Fibroblast of mammary gland (primary cell): Measurements from ENCODE around the gene AQP11.
A peak's percentile ranks its signal among the peaks of the same experiment; 100 is the strongest.
"Not testable (repeated sequence)": the region's sequence is repeated elsewhere in the genome, so short reads cannot be mapped to it uniquely, and the experiment has no call there.

ENCODE experiments used
- DNase-seq: peaks from one replicate; pipeline ENCODE4 v3.0.0-alpha.2; 2010; ENCODE audit warnings: low read depth
- H3K4me3 ChIP-seq: 2 replicates; pipeline ENCODE4 v1.5.1; 2011; ENCODE audit warnings: low read depth, mild to moderate bottlenecking, low read length, moderate library complexity; ENCODE audit not compliant: control insufficient read depth
- TF ChIP-seq, protein P1 (sequence below): conservative IDR thresholded peaks from 2 replicates; pipeline ENCODE4 v1.5.1; 2011; ENCODE audit warnings: low read depth, low read length, inconsistent platforms; ENCODE audit not compliant: control insufficient read depth, insufficient read depth

The AQP11 gene

GRCh38 chr11:77589521-77590193 is at the start of gene AQP11:
AQP11 (plus strand) TSS chr11:77589953; CDS start chr11:77589993, 40 bp downstream.
- peak; percentile 72 for DNase-seq
- TF ChIP-seq, protein P1, sequence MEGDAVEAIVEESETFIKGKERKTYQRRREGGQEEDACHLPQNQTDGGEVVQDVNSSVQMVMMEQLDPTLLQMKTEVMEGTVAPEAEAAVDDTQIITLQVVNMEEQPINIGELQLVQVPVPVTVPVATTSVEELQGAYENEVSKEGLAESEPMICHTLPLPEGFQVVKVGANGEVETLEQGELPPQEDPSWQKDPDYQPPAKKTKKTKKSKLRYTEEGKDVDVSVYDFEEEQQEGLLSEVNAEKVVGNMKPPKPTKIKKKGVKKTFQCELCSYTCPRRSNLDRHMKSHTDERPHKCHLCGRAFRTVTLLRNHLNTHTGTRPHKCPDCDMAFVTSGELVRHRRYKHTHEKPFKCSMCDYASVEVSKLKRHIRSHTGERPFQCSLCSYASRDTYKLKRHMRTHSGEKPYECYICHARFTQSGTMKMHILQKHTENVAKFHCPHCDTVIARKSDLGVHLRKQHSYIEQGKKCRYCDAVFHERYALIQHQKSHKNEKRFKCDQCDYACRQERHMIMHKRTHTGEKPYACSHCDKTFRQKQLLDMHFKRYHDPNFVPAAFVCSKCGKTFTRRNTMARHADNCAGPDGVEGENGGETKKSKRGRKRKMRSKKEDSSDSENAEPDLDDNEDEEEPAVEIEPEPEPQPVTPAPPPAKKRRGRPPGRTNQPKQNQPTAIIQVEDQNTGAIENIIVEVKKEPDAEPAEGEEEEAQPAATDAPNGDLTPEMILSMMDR = no peak
- peak within 1 kb of the TSS; percentile 58 for H3K4me3 ChIP-seq

GRCh38 chr11:77542296-77542695 is 47.5 kb upstream of the AQP11 start:
- no peak overlapping the region for H3K4me3 ChIP-seq
- TF ChIP-seq, protein P1 = no peak
- DNase-seq = peak; percentile 69

DNA sequence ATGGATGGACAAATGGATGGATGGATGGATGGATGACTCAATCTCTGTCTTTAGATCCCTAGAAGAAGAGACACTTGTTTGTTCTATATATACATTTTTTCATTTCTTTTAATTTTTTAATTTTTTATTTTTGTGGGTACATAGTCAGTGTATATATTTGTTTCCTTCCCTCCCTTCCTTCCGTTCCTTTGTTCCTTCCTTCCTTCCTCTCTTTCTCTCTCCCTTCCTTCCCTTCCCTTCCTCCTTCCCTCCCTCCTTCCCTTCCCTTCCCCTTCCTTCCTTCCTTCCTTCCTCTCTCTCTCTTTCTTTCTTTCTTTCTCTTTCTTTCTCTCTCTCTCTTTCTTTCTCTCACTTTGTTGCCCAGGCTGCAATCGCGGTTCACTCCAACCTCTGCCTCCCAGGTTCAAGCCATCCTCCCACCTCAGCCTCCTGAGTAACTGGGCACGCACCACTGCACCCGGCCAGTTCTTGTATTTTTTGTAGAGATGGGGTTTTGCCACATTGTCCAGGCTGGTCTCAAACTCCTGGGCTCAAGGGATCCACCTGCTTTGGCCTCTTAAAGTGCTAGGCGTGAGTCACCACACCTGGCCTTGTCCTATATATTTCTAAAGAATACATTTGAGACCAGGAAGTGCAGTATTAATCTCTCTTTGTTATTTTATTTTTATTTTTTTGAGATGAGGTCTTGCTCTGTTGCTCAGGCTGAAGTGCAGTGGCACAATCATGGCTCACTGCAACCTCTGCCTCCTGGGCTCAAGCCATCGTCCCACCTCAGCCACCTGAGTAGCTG is 42.5 kb upstream of the AQP11 start:
- DNase-seq = no peak
- no peak overlapping the region for H3K4me3 ChIP-seq
- TF ChIP-seq, protein P1 = no peak

- DNase-seq = peak; percentile 77
- H3K4me3 ChIP-seq = no peak overlapping the region
- TF ChIP-seq, protein P1 = peak; percentile 63
These were observed 41.7 kb upstream of the AQP11 start for GRCh38 chr11:77547863-77548551.

GRCh38 chr11:77548552-77549445 is 41.0 kb upstream of the AQP11 start:
- TF ChIP-seq, protein P1 = no peak
- no peak for DNase-seq

GRCh38 chr11:77551426-77551825 is 38.3 kb upstream of the AQP11 start:
- not testable (repeated sequence) for DNase-seq

More at GRCh38 chr11:77548552-77549445, 41.0 kb upstream of the AQP11 start:
- no peak overlapping the region for H3K4me3 ChIP-seq

More at GRCh38 chr11:77551426-77551825, 38.3 kb upstream of the AQP11 start:
- H3K4me3 ChIP-seq = not testable (repeated sequence)
